ENCODE measurements around the gene CAPZA2.
"Not testable (repeated sequence)": the region's sequence is repeated elsewhere in the genome, so short reads cannot be mapped to it uniquely, and the experiment has no call there.

CAPZA2 gene

GRCh38 chr7:116934580-116934979, 72.2 kb downstream of the CAPZA2 start:
- no peak overlapping the region for H2BK12ac ChIP-seq (ENCODE audit: low read length)
- H2BK15ac ChIP-seq (ENCODE audit: low read length), result no peak overlapping the region
- H3K4me2 ChIP-seq (ENCODE audit: insufficient read depth, low read length, poor library complexity, severe bottlenecking), result no peak overlapping the region
- no peak overlapping the region for H2AFZ ChIP-seq (ENCODE audit: low read length)
- H3K9ac ChIP-seq (ENCODE audit: low read depth, low read length, poor library complexity), result no peak overlapping the region
- WGBS, 2 donors (ENCODE audit: extremely low coverage in 2 of 2, insufficient read length in 2 of 2, insufficient replicate concordance in 1 of 2), result no CpG with 5 or more reads among the region's 2 CpGs
- H3K79me1 ChIP-seq (ENCODE audit: low read depth, low read length), result no peaks in the 10 kb centered on the region
- no peak overlapping the region for H2BK120ac ChIP-seq (ENCODE audit: low read depth, low read length)
- no peak overlapping the region for H3K4me3 ChIP-seq (ENCODE audit: low read length in 2 of 2)
- H4K8ac ChIP-seq (ENCODE audit: low read depth, low read length), result no peak overlapping the region
- no peak overlapping the region for H3K14ac ChIP-seq (ENCODE audit: low read length)
- H3K27me3 ChIP-seq (ENCODE audit: control insufficient read depth in 3 of 3, insufficient read depth in 3 of 3, low read depth in 1 of 3, low read length in 3 of 3), result no peaks in the 10 kb centered on the region
- H3K9me3 ChIP-seq (replicated peaks in 1 of 2; ENCODE audit: control insufficient read depth in 2 of 2, insufficient read depth in 1 of 2, low read depth in 1 of 2, low read length in 2 of 2), result no peaks in the 10 kb centered on the region
- H3K23ac ChIP-seq (ENCODE audit: low read depth, low read length, poor library complexity), result no peak overlapping the region
- H4K91ac ChIP-seq (ENCODE audit: low read depth, low read length, poor library complexity), result no peak overlapping the region
- no peak overlapping the region for H2AK5ac ChIP-seq (ENCODE audit: low read depth, low read length)
- no peak for DNase-seq (ENCODE audit: low spot score)
- no peak overlapping the region for H2BK5ac ChIP-seq (ENCODE audit: low read length)
- no peak overlapping the region for H3K18ac ChIP-seq (ENCODE audit: low read length)
- H3K36me3 ChIP-seq (replicated peaks in 1 of 2; ENCODE audit: control insufficient read depth in 2 of 2, insufficient read depth in 2 of 2, low read length in 2 of 2), result no peaks in the 10 kb centered on the region
- H3K4me1 ChIP-seq (ENCODE audit: control insufficient read depth in 2 of 2, insufficient read depth in 1 of 2, low read depth in 1 of 2, low read length in 2 of 2), result no peaks in the 10 kb centered on the region
- H3K4ac ChIP-seq (ENCODE audit: low read length), result no peak overlapping the region
- H3K27ac ChIP-seq (replicated peaks; ENCODE audit: low read length), result no peak overlapping the region

- H3K18ac ChIP-seq (ENCODE audit: low read length); DNase-seq (ENCODE audit: low spot score): not testable (repeated sequence)
These were observed 74.5 kb downstream of the CAPZA2 start for GRCh38 chr7:116936844-116937243.

GRCh38 chr7:116938678-116939077, 76.3 kb downstream of the CAPZA2 start:
- no peak overlapping the region for H2AFZ ChIP-seq (ENCODE audit: low read length)
- no peak overlapping the region for H2BK15ac ChIP-seq (ENCODE audit: low read length)
- H3K4me1 ChIP-seq (ENCODE audit: control insufficient read depth in 2 of 2, insufficient read depth in 1 of 2, low read depth in 1 of 2, low read length in 2 of 2), result no peaks in the 10 kb centered on the region
- H3K27me3 ChIP-seq (ENCODE audit: control insufficient read depth in 3 of 3, insufficient read depth in 3 of 3, low read depth in 1 of 3, low read length in 3 of 3), result no peaks in the 10 kb centered on the region
- no peaks in the 10 kb centered on the region for H3K9me3 ChIP-seq (replicated peaks in 1 of 2; ENCODE audit: control insufficient read depth in 2 of 2, insufficient read depth in 1 of 2, low read depth in 1 of 2, low read length in 2 of 2)
- H3K36me3 ChIP-seq (replicated peaks in 1 of 2; ENCODE audit: control insufficient read depth in 2 of 2, insufficient read depth in 2 of 2, low read length in 2 of 2), result no peaks in the 10 kb centered on the region
- H3K14ac ChIP-seq (ENCODE audit: low read length), result no peak overlapping the region
- H3K18ac ChIP-seq (ENCODE audit: low read length), result no peak overlapping the region
- DNase-seq (ENCODE audit: low spot score), result no peak
- H3K4me3 ChIP-seq (ENCODE audit: low read length in 2 of 2), result no peak overlapping the region
- no peak overlapping the region for H3K9ac ChIP-seq (ENCODE audit: low read depth, low read length, poor library complexity)
- no peak overlapping the region for H2AK5ac ChIP-seq (ENCODE audit: low read depth, low read length)
- H3K4me2 ChIP-seq (ENCODE audit: insufficient read depth, low read length, poor library complexity, severe bottlenecking), result no peak overlapping the region
- no peak overlapping the region for H3K4ac ChIP-seq (ENCODE audit: low read length)
- no peaks in the 10 kb centered on the region for H3K79me1 ChIP-seq (ENCODE audit: low read depth, low read length)
- no peak overlapping the region for H2BK5ac ChIP-seq (ENCODE audit: low read length)
- no peak overlapping the region for H4K91ac ChIP-seq (ENCODE audit: low read depth, low read length, poor library complexity)
- no CpG with 5 or more reads among the region's 2 CpGs for WGBS, 2 donors (ENCODE audit: extremely low coverage in 2 of 2, insufficient read length in 2 of 2, insufficient replicate concordance in 1 of 2)
- no peak overlapping the region for H2BK12ac ChIP-seq (ENCODE audit: low read length)
- no peak overlapping the region for H3K27ac ChIP-seq (replicated peaks; ENCODE audit: low read length)
- H2BK120ac ChIP-seq (ENCODE audit: low read depth, low read length), result no peak overlapping the region
- H4K8ac ChIP-seq (ENCODE audit: low read depth, low read length), result no peak overlapping the region
- no peak overlapping the region for H3K23ac ChIP-seq (ENCODE audit: low read depth, low read length, poor library complexity)

More at GRCh38 chr7:116936844-116937243, 74.5 kb downstream of the CAPZA2 start:
- not testable (repeated sequence) for H2BK120ac ChIP-seq (ENCODE audit: low read depth, low read length); H3K4me1 ChIP-seq (ENCODE audit: control insufficient read depth in 2 of 2, insufficient read depth in 1 of 2, low read depth in 1 of 2, low read length in 2 of 2); H3K14ac ChIP-seq (ENCODE audit: low read length); H3K9me3 ChIP-seq (replicated peaks in 1 of 2; ENCODE audit: control insufficient read depth in 2 of 2, insufficient read depth in 1 of 2, low read depth in 1 of 2, low read length in 2 of 2); H3K36me3 ChIP-seq (replicated peaks in 1 of 2; ENCODE audit: control insufficient read depth in 2 of 2, insufficient read depth in 2 of 2, low read length in 2 of 2); H2BK15ac ChIP-seq (ENCODE audit: low read length); H3K9ac ChIP-seq (ENCODE audit: low read depth, low read length, poor library complexity); H3K27me3 ChIP-seq (ENCODE audit: control insufficient read depth in 3 of 3, insufficient read depth in 3 of 3, low read depth in 1 of 3, low read length in 3 of 3); H3K27ac ChIP-seq (replicated peaks; ENCODE audit: low read length); H3K79me1 ChIP-seq (ENCODE audit: low read depth, low read length); H3K23ac ChIP-seq (ENCODE audit: low read depth, low read length, poor library complexity); H3K4me3 ChIP-seq (ENCODE audit: low read length in 2 of 2); H2AK5ac ChIP-seq (ENCODE audit: low read depth, low read length); H2BK12ac ChIP-seq (ENCODE audit: low read length); H2AFZ ChIP-seq (ENCODE audit: low read length); H3K4me2 ChIP-seq (ENCODE audit: insufficient read depth, low read length, poor library complexity, severe bottlenecking); H2BK5ac ChIP-seq (ENCODE audit: low read length); H3K4ac ChIP-seq (ENCODE audit: low read length); H4K8ac ChIP-seq (ENCODE audit: low read depth, low read length); H4K91ac ChIP-seq (ENCODE audit: low read depth, low read length, poor library complexity)
- WGBS, 2 donors (ENCODE audit: extremely low coverage in 2 of 2, insufficient read length in 2 of 2, insufficient replicate concordance in 1 of 2), result no CpG with 5 or more reads among the region's 4 CpGs

GRCh38 chr7:116940689-116941370, 78.4 kb downstream of the CAPZA2 start:
- no peaks in the 10 kb centered on the region for H3K9me3 ChIP-seq (replicated peaks in 1 of 2; ENCODE audit: control insufficient read depth in 2 of 2, insufficient read depth in 1 of 2, low read depth in 1 of 2, low read length in 2 of 2)
- H2BK15ac ChIP-seq (ENCODE audit: low read length), result no peak overlapping the region
- no peak overlapping the region for H3K4me2 ChIP-seq (ENCODE audit: insufficient read depth, low read length, poor library complexity, severe bottlenecking)
- no peak overlapping the region for H4K91ac ChIP-seq (ENCODE audit: low read depth, low read length, poor library complexity)
- no peak overlapping the region for H2BK120ac ChIP-seq (ENCODE audit: low read depth, low read length)
- H2BK5ac ChIP-seq (ENCODE audit: low read length), result no peak overlapping the region
- H4K8ac ChIP-seq (ENCODE audit: low read depth, low read length), result no peak overlapping the region
- peak overlapping the region; percentile 11 for H2AFZ ChIP-seq (ENCODE audit: low read length)
- no CpG with 5 or more reads among the region's 8 CpGs for WGBS, 2 donors (ENCODE audit: extremely low coverage in 2 of 2, insufficient read length in 2 of 2, insufficient replicate concordance in 1 of 2)
- no peak for DNase-seq (ENCODE audit: low spot score)
- no peak overlapping the region for H2AK5ac ChIP-seq (ENCODE audit: low read depth, low read length)
- no peak overlapping the region for H3K4ac ChIP-seq (ENCODE audit: low read length)
- H3K27me3 ChIP-seq (ENCODE audit: control insufficient read depth in 3 of 3, insufficient read depth in 3 of 3, low read depth in 1 of 3, low read length in 3 of 3), result no peaks in the 10 kb centered on the region
- no peak overlapping the region for H3K18ac ChIP-seq (ENCODE audit: low read length)
- H3K36me3 ChIP-seq (replicated peaks in 1 of 2; ENCODE audit: control insufficient read depth in 2 of 2, insufficient read depth in 2 of 2, low read length in 2 of 2), result no peaks in the 10 kb centered on the region
- H3K14ac ChIP-seq (ENCODE audit: low read length), result no peak overlapping the region
- H2BK12ac ChIP-seq (ENCODE audit: low read length), result no peak overlapping the region
- no peak overlapping the region for H3K4me3 ChIP-seq (ENCODE audit: low read length in 2 of 2)
- H3K23ac ChIP-seq (ENCODE audit: low read depth, low read length, poor library complexity), result no peak overlapping the region
- H3K4me1 ChIP-seq (ENCODE audit: control insufficient read depth in 2 of 2, insufficient read depth in 1 of 2, low read depth in 1 of 2, low read length in 2 of 2), result no peaks in the 10 kb centered on the region
- H3K79me1 ChIP-seq (ENCODE audit: low read depth, low read length), result no peaks in the 10 kb centered on the region
- H3K27ac ChIP-seq (replicated peaks; ENCODE audit: low read length), result no peak overlapping the region
- no peak overlapping the region for H3K9ac ChIP-seq (ENCODE audit: low read depth, low read length, poor library complexity)
